MM.1S (cell line): ENCODE measurements around the gene ETV7.

Experiments used
- CTCF ChIP-seq: fragments of 300-600 bp; sonication (generic); IDR thresholded peaks from 2 replicates; pipeline ENCODE4 v1.5.1; 2016; ENCODE audit warnings: antibody characterized with exemption, low read length, mixed read lengths
- EZH2 ChIP-seq: fragments of 300-600 bp; sonication (generic); optimal IDR thresholded peaks from 2 replicates; pipeline ENCODE3; 2017; ENCODE audit warnings: low read depth, mild to moderate bottlenecking, antibody characterized with exemption, low read length, mixed read lengths

- no peak for TF ChIP-seq CTCF
- TF ChIP-seq EZH2: no peak
Measured at GRCh38 chr6:36432151-36432671, 44.7 kb upstream of the ETV7 start.
